Stomach (tissue), 4 donors: ENCODE measurements around the gene MYH13.

ENCODE experiments used
- EP300 ChIP-seq: sonication (generic); formaldehyde crosslinking; IDR thresholded peaks from one replicate; pipeline ENCODE4 v1.6.1; 2017; ENCODE audit warnings: antibody characterized with exemption
- POLR2A ChIP-seq, 4 donors: fragments of 450-650 bp; IDR thresholded peaks; one replicate each; pipeline ENCODE4 v1.6.1; 2016; ENCODE audit warnings: antibody characterized with exemption in 4 of 4, control low read depth in 2 of 4, mild to moderate bottlenecking in 1 of 4, moderate library complexity in 1 of 4
- POLR2AphosphoS5 ChIP-seq, 3 donors: sonication (generic); formaldehyde crosslinking; IDR thresholded peaks; one replicate each; pipeline ENCODE4 v1.6.1; 2016; ENCODE audit warnings: antibody characterized with exemption in 3 of 3
- TF ChIP-seq, protein P1 (sequence below), 7 experiments: fragments of 450-650 bp in 4 of 7; fragments of 200-600 bp in 3 of 7; sonication (generic) in 3 of 7; IDR thresholded peaks; one replicate each; pipeline ENCODE4 v1.5.1; 2016 to 2019; ENCODE audit warnings: antibody characterized with exemption in 7 of 7, control low read depth in 2 of 7, mild to moderate bottlenecking in 1 of 7

DNA sequence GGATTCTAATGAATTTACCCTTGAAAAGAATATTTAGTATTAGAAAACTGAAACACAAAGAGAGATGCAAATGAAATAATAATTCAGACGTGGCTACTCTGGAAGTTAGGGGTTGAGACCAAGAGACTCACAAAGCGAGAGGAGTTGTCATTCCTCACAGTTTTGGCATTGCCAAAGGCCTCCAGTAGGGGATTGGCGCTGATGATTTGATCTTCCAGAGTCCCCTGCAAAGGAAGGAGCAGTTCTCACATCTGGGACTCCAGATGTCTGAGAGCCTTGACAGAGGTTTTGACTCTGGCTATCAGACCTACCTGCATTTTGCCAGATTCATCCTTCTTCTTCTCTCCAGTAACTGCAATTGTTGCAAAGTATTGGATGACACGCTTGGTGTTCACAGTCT is 42.4 kb upstream of the MYH13 start:
- TF ChIP-seq, protein P1, sequence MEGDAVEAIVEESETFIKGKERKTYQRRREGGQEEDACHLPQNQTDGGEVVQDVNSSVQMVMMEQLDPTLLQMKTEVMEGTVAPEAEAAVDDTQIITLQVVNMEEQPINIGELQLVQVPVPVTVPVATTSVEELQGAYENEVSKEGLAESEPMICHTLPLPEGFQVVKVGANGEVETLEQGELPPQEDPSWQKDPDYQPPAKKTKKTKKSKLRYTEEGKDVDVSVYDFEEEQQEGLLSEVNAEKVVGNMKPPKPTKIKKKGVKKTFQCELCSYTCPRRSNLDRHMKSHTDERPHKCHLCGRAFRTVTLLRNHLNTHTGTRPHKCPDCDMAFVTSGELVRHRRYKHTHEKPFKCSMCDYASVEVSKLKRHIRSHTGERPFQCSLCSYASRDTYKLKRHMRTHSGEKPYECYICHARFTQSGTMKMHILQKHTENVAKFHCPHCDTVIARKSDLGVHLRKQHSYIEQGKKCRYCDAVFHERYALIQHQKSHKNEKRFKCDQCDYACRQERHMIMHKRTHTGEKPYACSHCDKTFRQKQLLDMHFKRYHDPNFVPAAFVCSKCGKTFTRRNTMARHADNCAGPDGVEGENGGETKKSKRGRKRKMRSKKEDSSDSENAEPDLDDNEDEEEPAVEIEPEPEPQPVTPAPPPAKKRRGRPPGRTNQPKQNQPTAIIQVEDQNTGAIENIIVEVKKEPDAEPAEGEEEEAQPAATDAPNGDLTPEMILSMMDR (IDR thresholded peaks at IDR 0.05) = no peak
- TF ChIP-seq POLR2A (IDR thresholded peaks at IDR 0.05) (no peak), POLR2AphosphoS5 (IDR thresholded peaks at IDR 0.05) (no peak), EP300 (no peak)
